ENCODE results near the gene AHR. TPM values are rescaled to one million over a fixed set of nuclear protein-coding genes. Genes with fewer than 3 reads are reported as not detected.
A peak's percentile ranks its signal among the peaks of the same experiment; 100 is the strongest.
"Not testable (repeated sequence)": the region's sequence is repeated elsewhere in the genome, so short reads cannot be mapped to it uniquely, and the experiment has no call there.

Gene AHR
- polyA plus RNA-seq, 1 donor = 18.7 TPM

- DNase-seq (ENCODE audit: low read depth) = no peak
Observed at GRCh38 chr7:17339952-17340351, 41.5 kb downstream of the AHR start.

DNA sequence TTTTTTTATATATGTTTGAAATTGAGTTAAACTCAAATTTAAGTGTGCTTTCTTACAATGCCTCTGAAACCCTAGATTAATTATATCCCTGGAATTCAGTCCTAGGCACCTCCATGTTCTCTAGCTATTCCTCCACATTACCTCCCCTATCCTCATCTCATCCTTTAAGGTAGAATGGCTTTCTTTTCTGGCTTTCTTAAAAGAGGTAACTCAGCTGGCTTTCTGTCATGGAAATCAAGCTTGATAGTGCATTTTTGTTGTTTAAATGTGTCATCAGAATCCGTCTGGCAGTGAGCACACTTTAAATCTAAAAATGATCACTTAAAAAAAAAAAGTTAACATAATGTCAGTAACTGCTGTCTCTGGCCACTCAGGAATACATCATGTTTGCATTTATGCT, 42.2 kb downstream of the AHR start:
- no peak for DNase-seq (ENCODE audit: low read depth)

DNA sequence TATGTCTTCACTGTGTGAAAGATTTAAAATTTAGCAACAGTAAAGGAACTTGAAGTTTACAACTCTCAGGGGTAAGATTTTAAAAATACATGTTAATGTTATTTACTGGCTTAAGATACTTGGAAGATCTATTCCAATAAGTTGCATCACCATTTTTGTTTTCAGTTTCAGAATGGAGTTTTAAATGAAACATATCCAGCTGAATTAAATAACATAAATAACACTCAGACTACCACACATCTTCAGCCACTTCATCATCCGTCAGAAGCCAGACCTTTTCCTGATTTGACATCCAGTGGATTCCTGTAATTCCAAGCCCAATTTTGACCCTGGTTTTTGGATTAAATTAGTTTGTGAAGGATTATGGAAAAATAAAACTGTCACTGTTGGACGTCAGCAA, 44.3 kb downstream of the AHR start:
- peak; percentile 32 for DNase-seq (ENCODE audit: low read depth)

DNA sequence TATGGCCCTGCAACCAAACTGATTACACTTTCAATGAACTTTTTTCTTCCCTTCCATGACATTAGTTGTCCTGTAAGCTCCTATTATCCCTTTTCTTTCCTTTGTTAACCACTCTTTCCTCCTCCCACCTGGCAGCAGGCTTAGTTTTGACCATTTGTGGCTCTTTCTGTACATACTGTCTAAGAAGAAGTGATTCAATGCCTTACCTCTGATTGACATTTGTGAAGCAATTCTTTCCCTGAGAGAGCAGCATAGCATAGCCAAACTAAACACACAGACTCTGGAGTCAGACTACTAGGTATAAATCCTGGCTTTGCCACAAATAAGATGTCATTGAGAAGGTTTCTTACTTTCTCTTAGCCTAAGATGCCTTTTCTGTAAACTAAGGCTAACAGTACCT, 48.9 kb downstream of the AHR start:
- no peak for DNase-seq (ENCODE audit: low read depth)

DNA sequence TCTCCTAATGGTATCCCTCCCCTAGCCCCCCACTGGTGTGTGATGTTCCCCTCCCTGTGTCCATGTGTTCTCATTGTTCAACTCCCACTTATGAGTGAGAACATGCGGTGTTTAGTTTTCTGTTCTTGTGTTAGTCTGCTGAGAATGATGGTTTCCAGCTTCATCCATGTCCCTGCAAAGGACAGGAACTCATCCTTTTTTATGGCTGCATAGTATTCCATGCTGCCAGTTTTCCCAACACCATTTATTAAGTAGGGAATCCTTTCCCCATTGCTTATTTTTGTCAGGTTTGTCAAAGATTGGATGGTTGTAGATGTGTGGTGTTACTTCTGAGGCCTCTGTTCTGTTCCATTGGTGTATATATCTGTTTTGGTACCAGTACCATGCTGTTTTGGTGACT, 50.5 kb downstream of the AHR start:
- not testable (repeated sequence) for DNase-seq (ENCODE audit: low read depth)

- DNase-seq (ENCODE audit: low read depth) = not testable (repeated sequence)
Observed at GRCh38 chr7:17350321-17350720, 51.9 kb downstream of the AHR start.

DNA sequence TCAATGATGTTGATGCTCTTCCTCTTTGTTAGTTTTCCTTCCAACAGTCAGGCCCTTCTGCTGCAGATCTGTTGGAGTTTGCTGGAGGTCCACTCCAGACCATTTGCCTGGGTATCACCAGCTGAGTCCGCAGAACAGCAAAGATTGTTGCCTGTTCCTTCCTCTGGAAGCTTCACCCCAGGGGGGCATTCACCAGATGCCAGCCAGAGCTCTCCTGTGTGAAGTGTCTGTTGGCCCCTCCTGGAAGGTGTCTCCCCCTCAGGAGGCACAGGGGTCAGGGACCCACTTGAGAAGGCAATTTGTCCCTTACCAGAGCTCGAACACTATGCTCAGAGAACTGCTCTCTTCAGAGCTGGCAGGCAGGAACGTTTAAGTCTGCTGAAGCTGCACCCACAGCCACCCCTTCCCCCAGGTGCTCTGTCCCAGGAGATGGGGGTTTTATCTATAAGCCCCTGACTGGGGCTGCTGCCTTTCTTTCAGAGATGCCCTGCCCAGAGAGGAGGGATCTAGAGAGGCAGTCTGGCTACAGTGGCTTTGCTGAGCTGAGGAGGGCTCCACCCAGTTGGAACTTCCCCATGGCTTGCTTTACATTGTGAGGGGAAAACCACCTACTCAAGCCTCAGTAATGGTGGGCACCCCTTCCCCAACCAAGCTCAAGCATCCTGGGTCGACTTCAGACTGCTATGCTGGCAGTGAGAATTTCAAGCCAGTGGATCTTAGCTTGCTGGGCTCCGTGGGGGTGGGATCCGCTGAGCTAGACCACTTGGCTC, 55.4 kb downstream of the AHR start:
- not testable (repeated sequence) for DNase-seq (ENCODE audit: low read depth)

DNA sequence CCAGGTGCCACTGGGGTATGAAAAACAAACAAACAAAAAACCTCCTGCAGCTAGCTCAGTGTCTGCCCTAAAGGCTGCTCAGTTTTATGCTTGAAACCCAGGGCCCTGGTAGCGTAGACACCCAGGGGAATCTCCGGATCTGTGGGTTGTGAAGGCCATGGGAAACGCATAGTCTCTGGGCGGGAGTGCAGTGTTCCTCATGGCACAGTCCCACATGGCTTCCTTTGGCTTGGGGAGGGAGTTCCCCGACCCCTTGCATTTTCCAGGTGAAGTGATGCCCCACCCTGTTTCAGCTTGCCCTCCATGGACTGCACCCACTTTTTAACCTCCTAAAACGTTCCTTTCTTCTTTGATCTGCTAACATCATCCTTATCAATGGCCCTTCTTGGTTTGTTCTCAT, 56.0 kb downstream of the AHR start:
- DNase-seq (ENCODE audit: low read depth) = no peak

DNA sequence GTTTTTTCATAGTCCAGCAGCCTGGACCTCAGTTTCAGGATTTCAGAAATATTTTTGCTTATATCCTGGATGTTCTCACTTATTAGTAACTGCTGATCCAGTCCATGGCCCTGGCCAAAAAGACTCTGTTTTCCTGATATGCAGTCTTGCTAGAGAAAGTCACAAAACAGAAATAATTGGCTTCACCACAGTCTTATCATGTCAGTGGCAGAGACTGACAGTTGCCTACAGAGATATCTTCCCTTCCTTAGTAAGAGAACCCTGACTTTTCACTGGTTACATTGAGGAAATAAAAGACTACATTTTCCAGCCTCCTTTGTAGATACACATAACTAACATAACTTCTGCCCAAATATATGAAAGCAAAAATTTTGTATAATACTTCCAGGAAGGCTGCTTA, 56.6 kb downstream of the AHR start:
- no peak for DNase-seq (ENCODE audit: low read depth)

DNA sequence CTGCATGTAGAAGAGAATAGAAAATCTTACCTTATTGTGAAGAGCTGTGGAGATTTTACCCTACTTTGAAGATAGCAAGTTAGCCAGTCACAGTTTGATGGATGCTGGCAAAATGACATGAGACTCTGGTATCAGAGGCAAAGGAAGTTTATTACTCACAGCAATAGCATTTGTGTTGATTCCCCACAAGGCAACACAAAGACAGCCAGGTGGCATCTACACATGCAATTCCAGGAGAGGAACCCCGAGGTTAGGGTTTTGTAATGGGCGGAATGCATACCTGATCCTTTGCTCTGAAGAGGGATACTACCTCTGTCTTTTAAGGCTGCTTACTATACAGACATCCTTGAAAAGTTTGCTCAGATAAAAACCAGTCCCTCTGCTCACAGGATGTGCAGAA, 59.5 kb downstream of the AHR start:
- no peak for DNase-seq (ENCODE audit: low read depth)

- no peak for DNase-seq (ENCODE audit: low read depth)
Observed at GRCh38 chr7:17359610-17360009, 61.2 kb downstream of the AHR start.

DNA sequence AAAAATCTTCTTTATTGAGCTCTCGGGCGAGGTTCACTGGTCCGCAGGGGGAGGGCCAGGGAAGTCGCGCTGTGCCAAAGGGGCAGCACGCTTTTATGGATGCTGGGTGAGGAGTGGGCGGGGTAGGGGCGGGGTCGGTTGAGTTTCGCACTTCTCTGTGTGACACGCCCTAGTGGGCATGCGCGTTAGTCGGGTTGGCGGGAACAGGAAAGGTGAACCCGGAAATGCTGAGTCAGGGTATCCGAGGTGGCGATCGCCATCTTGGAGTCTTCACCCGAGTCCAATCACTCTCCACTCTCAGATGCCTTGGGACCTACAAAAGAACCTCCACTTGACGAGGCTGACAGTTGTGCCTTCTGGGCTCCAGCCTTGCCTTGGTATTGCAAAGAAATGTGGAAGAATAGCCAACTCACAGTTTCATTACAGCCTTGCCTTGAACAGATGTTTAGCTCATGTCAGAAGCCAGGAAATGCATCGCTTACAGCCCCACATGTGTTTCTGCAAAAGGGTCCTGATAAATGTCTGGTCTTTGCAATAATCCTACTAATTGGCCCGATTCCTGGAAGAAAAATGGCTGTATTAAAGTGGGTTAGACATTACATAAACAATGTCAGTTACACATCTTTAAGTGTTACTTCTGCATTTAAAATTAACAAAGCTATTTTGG, 64.1 kb downstream of the AHR start:
- DNase-seq (ENCODE audit: low read depth) = no peak

GRCh38 chr7:17364671-17365070, 66.2 kb downstream of the AHR start:
- DNase-seq (ENCODE audit: low read depth) = no peak

DNA sequence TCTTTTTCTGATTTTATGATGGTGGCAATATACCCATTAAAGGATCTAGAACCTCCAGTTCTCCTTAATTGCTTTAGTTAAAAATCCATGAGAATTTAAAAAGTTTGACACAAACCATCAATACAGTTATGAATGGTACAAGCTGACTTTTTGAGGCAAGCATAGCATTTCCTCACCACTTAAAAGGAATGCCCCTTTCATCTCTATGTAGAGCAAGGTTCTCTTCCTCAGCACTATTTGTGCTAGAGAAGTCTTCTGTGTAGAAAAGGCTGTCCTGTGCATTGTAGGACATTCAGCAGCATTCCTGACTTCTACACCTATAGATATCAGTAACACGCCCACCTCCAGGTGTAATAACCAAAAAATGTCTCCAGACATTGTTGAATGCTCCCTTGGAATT, 67.3 kb downstream of the AHR start:
- no peak for DNase-seq (ENCODE audit: low read depth)

DNA sequence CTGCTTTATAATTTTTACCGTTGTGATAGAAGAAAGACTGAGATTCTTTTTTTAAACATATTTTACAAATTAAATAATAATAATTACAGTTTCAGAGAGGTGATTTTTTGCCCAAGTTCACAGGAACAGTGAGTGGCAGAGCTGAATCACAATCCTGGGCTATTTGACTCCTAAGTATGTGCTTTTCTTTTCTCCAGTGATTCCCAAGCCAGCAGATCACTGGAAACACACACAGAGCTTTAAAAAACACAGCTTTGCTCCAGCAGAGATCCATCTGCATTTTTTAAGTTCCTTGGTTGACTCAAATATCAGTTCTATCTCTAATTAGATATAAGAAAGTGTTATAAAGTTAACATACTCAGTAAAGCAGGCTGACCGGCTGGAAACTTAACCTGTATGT, 69.0 kb downstream of the AHR start:
- no peak for DNase-seq (ENCODE audit: low read depth)

GRCh38 chr7:17368856-17369524, 70.5 kb downstream of the AHR start:
- no peak for DNase-seq (ENCODE audit: low read depth)

- DNase-seq (ENCODE audit: low read depth) = peak; percentile 68
Observed at GRCh38 chr7:17369691-17370426, 71.4 kb downstream of the AHR start.

DNA sequence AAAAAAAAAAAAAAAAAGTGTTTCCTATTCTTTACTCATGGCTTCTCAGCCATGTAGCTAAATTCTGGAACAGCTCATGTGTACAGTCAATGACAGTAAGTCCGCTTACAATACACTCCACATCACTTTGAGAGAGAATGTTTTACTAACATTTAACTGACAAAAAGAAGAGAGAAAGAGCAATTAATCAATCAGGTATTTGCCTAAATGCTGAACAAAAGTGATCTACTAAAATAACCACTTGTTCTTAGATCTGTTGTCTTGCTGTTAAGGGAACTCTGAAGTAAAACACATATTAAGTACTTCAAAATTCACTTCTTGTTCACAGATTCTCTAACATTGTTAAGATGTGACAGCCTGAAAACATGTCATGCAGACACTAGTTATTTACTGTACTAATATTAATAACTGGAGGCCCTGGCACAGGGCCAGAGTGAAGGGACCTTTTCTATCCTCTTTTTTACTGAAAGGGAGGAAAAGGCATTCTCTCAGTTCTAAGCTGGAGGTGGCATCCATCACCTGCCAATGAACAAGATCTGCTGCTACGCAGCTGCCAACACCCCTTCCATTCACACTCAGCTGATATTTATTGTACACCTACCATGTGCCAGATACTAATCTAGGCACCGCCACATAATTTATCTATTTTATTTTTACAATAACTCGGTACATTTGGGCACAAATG, 72.6 kb downstream of the AHR start:
- DNase-seq (ENCODE audit: low read depth) = no peak

GRCh38 chr7:17371671-17372524, 73.4 kb downstream of the AHR start:
- no peak for DNase-seq (ENCODE audit: low read depth)

DNA sequence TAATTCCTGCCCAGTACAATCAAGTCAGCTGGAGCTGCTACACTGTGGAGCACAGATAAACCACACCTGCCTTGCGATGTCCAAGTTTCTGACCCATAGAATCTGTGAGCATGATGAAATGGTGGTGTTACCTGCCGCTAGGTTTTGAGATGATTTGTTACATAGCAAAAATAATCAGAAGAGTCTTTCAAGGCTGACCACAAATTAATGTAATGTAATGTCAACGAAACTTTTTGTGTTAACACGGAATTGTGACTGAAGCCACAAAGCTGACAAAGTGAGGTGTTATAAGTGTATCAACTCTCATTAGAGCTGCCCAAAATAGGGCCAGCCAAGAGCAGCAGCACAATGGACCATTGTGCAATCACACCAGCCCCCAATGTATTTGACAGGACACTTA, 75.7 kb downstream of the AHR start:
- DNase-seq (ENCODE audit: low read depth) = no peak

- DNase-seq (ENCODE audit: low read depth) = no peak
Observed at GRCh38 chr7:17374654-17375053, 76.2 kb downstream of the AHR start.

Measured in forelimb muscle (tissue), 1 donor.